Coronary artery (tissue), 2 donors: ENCODE data around the gene NKAIN2.

Experiments used
- DNase-seq: peaks from one replicate; pipeline ENCODE4 v3.0.0-alpha.2; 2017; ENCODE audit warnings: low spot score
- H3K27ac ChIP-seq, 2 donors: fragments of 200-600 bp; sonication (generic); one replicate each; pipeline ENCODE4 v1.5.1; 2016 to 2019
- H3K4me3 ChIP-seq: fragments of 200-600 bp; sonication (generic); 2 replicates; pipeline ENCODE4 v1.5.1; 2016; ENCODE audit warnings: mild to moderate bottlenecking, moderate library complexity
- TF ChIP-seq, protein P1 (sequence below): fragments of 200-600 bp; sonication (generic); IDR thresholded peaks from one replicate; pipeline ENCODE4 v1.5.1; 2019; ENCODE audit warnings: antibody characterized with exemption

The NKAIN2 gene

GRCh38 chr6:124355146-124355545 lies 551.5 kb downstream of the NKAIN2 start:
- DNase-seq = no peak
- TF ChIP-seq, protein P1, sequence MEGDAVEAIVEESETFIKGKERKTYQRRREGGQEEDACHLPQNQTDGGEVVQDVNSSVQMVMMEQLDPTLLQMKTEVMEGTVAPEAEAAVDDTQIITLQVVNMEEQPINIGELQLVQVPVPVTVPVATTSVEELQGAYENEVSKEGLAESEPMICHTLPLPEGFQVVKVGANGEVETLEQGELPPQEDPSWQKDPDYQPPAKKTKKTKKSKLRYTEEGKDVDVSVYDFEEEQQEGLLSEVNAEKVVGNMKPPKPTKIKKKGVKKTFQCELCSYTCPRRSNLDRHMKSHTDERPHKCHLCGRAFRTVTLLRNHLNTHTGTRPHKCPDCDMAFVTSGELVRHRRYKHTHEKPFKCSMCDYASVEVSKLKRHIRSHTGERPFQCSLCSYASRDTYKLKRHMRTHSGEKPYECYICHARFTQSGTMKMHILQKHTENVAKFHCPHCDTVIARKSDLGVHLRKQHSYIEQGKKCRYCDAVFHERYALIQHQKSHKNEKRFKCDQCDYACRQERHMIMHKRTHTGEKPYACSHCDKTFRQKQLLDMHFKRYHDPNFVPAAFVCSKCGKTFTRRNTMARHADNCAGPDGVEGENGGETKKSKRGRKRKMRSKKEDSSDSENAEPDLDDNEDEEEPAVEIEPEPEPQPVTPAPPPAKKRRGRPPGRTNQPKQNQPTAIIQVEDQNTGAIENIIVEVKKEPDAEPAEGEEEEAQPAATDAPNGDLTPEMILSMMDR = no peak
- Histone ChIP-seq H3K27ac (no peak overlapping the region), H3K4me3 (no peak overlapping the region)

- Histone ChIP-seq H3K4me3 (no peak overlapping the region), H3K27ac (no peak overlapping the region)
- TF ChIP-seq, protein P1 = no peak
- DNase-seq = no peak
These were observed 552.7 kb downstream of the NKAIN2 start for GRCh38 chr6:124356276-124356810.

GRCh38 chr6:124356811-124357210 lies 553.1 kb downstream of the NKAIN2 start:
- Histone ChIP-seq H3K27ac (no peak overlapping the region), H3K4me3 (no peak overlapping the region)
- DNase-seq = no peak
- TF ChIP-seq, protein P1 = no peak

- DNase-seq = no peak
- H3K4me3 ChIP-seq = no peak overlapping the region
- TF ChIP-seq, protein P1 = no peak
- H3K27ac ChIP-seq = no peak overlapping the region
These were observed 564.5 kb downstream of the NKAIN2 start for GRCh38 chr6:124368131-124368530.

GRCh38 chr6:124371974-124372475 lies 568.4 kb downstream of the NKAIN2 start:
- no peak overlapping the region for H3K27ac ChIP-seq
- DNase-seq = no peak
- no peak overlapping the region for H3K4me3 ChIP-seq
- TF ChIP-seq, protein P1 = no peak

DNA sequence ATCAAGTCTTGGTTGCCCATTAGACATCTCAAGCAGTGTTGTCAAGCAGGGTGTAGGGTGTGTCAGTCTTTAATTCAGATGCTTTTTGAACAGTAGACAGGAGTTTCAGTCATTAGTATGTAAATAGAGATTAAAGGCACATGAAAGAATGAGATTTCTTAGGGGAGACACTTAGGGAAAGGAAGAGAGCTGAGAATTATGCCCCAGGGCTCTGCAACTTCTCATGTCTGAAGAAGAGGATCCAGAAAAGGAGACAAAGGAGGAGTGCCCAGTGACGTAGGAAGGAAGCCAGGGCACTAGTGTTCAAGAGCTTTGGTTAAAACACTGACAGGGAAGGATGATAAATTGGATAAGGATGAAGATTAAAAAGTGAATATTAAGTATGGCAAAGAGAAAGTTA lies 569.7 kb downstream of the NKAIN2 start:
- no peak for DNase-seq
- Histone ChIP-seq H3K4me3 (no peak overlapping the region), H3K27ac (no peak overlapping the region)
- TF ChIP-seq, protein P1 = no peak

GRCh38 chr6:124389127-124389526 lies 585.5 kb downstream of the NKAIN2 start:
- Histone ChIP-seq H3K4me3 (no peak overlapping the region), H3K27ac (no peak overlapping the region)
- TF ChIP-seq, protein P1 = no peak
- no peak for DNase-seq
